ENCODE data around the gene GRID1. TPM values are rescaled to one million over a fixed set of nuclear protein-coding genes. Genes with fewer than 3 reads are reported as not detected.
"Not testable (repeated sequence)": the region's sequence is repeated elsewhere in the genome, so short reads cannot be mapped to it uniquely, and the experiment has no call there.

Gene GRID1
- total RNA-seq, 1 donor from 2014 or later, result 0.22 TPM

DNA sequence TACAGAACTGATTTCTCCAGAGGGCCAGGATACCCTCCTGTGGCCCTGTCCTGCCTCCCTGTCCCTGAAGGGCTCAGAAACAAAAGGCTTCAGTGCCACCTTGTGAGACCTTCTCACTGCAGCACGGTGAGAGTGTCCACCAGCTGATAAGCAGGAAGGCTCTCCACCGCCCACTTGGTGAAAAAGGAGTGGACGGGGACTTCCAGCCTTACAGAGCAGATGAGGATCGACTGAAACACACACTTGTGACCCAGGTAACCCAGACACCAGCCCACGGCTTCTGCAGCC is 330.1 kb downstream of the GRID1 start:
- peaks cover 4% of the 10 kb centered on the region for H3K9me3 Mint-ChIP-seq (ENCODE audit: low read depth)
- H3K4me1 Mint-ChIP-seq (ENCODE audit: low read depth), result no peaks in the 10 kb centered on the region
- no peak for TF ChIP-seq CTCF (IDR thresholded peaks at IDR 0.05; ENCODE audit: unreplicated experiment)
- no peak for DNase-seq (ENCODE audit: low spot score, unreplicated experiment)
- H3K27me3 Mint-ChIP-seq, result no peaks in the 10 kb centered on the region
- no peak overlapping the region for H3K27ac Mint-ChIP-seq
- H3K4me3 Mint-ChIP-seq (ENCODE audit: low read depth), result no peak overlapping the region
- H3K36me3 Mint-ChIP-seq (ENCODE audit: insufficient read depth), result peaks cover 1% of the 10 kb centered on the region

DNA sequence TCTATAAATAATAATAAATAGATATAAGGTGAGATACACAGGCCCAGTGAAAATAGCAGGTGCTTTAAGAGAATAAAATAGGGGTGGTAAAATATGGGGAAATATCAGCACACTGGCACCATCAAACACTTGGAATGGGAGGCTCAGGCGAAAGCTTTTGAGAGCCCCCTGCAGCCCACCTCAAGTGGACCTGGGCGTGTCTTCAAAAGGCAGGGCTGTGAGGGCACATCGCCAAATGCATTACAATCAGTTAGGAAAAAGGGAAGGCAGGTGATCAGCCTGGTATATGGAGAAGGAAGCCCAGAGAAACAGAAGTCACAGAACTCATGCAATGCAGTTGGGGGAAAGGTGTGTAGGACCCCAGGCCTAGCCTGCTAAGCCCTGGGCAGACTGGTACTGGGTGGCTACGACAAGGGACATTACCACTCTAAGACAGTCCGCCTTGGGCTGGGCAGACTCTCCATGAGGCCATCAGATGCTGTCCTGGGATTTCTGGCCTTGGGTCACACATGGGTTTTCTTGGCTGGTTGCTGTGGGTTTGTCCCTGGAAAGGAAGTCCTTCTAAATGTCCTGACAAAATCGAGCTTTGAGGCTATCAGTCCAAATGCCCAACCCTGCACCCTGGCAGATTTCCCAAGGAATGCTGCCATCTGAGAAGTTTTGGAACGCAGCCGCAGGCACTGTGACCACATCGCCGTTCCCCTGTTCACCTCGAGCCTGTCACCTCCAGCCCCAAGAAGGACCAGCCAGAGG is 330.6 kb downstream of the GRID1 start:
- TF ChIP-seq CTCF (IDR thresholded peaks at IDR 0.05; ENCODE audit: unreplicated experiment), result no peak
- no peak for DNase-seq (ENCODE audit: low spot score, unreplicated experiment)
- Mint-ChIP-seq H3K27ac (no peak overlapping the region), H3K4me1 (ENCODE audit: low read depth) (no peaks in the 10 kb centered on the region), H3K36me3 (ENCODE audit: insufficient read depth) (peaks cover 2% of the 10 kb centered on the region), H3K9me3 (ENCODE audit: low read depth) (peaks cover 10% of the 10 kb centered on the region), H3K27me3 (no peaks in the 10 kb centered on the region), H3K4me3 (ENCODE audit: low read depth) (no peak overlapping the region)

DNA sequence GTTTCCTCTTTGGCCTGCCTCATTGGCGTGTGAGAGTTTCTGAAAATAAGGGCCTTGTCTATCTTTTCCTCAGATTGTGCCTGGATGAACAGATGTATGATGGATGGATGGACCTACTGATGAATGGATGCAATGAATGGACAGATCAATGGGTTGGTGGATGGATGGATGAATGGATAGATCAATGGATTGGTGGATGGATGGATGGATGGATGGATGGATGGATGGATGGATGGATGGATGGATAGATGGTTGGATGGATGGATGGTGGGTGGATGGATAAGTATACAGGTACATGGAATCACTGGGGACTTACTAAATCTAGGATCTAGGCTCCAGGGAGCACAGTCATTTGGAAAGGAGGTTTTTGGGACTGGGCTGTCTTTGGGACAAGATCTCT is 331.9 kb downstream of the GRID1 start:
- TF ChIP-seq CTCF (IDR thresholded peaks at IDR 0.05; ENCODE audit: unreplicated experiment), result no peak
- H3K4me1 Mint-ChIP-seq (ENCODE audit: low read depth), result no peaks in the 10 kb centered on the region
- H3K9me3 Mint-ChIP-seq (ENCODE audit: low read depth), result peaks cover 16% of the 10 kb centered on the region
- H3K4me3 Mint-ChIP-seq (ENCODE audit: low read depth), result no peak overlapping the region
- H3K27ac Mint-ChIP-seq, result no peak overlapping the region
- H3K27me3 Mint-ChIP-seq, result no peaks in the 10 kb centered on the region
- no peak for DNase-seq (ENCODE audit: low spot score, unreplicated experiment)
- H3K36me3 Mint-ChIP-seq (ENCODE audit: insufficient read depth), result peaks cover 2% of the 10 kb centered on the region

GRCh38 chr10:86033581-86033980 is 333.0 kb downstream of the GRID1 start:
- Mint-ChIP-seq H3K4me1 (ENCODE audit: low read depth) (no peaks in the 10 kb centered on the region), H3K27ac (no peak overlapping the region), H3K9me3 (ENCODE audit: low read depth) (peaks cover 23% of the 10 kb centered on the region), H3K4me3 (ENCODE audit: low read depth) (no peak overlapping the region), H3K36me3 (ENCODE audit: insufficient read depth) (peaks cover 2% of the 10 kb centered on the region), H3K27me3 (no peaks in the 10 kb centered on the region)
- TF ChIP-seq CTCF (IDR thresholded peaks at IDR 0.05; ENCODE audit: unreplicated experiment), result no peak
- DNase-seq (ENCODE audit: low spot score, unreplicated experiment), result no peak

DNA sequence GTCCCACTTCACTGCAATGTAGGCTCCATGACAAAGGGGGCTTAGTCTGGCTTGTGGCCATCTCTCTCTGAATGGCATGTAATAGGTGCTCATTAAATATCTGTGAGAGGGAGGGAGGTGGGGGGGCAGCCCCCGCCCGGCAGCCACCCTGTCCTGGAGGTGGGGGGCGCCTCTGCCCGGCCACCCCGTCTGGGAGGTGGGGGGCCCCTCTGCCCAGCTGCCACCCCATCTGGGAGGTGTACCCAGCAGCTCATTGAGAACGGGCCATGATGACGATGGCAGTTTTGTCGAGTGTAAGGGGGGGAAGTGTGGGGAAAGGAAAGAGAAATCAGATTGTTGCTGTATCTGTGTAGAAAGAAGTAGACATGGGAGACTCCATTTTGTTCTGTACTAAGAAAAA is 334.5 kb downstream of the GRID1 start:
- not testable (repeated sequence) for H3K27me3 Mint-ChIP-seq; H3K4me1 Mint-ChIP-seq (ENCODE audit: low read depth); H3K27ac Mint-ChIP-seq; H3K4me3 Mint-ChIP-seq (ENCODE audit: low read depth); DNase-seq (ENCODE audit: low spot score, unreplicated experiment); H3K36me3 Mint-ChIP-seq (ENCODE audit: insufficient read depth)
- peaks cover 27% of the 10 kb centered on the region for H3K9me3 Mint-ChIP-seq (ENCODE audit: low read depth)

DNA sequence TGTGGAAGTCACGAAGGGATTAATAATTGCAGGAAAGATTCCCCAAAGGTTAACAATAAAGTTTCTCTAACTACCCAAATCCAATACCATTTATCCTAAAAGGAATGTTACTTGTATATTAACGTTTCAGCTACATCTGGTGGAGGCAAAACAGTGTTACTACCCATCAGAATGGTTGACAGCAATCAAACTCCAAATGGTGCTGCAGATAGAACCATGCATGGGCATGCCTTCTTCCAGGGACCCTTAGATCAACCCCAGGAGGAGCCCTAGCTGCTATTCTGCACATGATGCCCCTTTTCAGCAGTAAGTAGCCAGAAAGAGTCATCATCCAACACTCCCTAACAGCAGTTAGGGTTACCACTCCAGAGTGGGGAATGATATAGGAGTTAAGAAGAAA is 336.3 kb downstream of the GRID1 start:
- H3K4me3 Mint-ChIP-seq (ENCODE audit: low read depth), result no peak overlapping the region
- TF ChIP-seq CTCF (IDR thresholded peaks at IDR 0.05; ENCODE audit: unreplicated experiment), result no peak
- H3K9me3 Mint-ChIP-seq (ENCODE audit: low read depth), result peaks cover 27% of the 10 kb centered on the region
- no peaks in the 10 kb centered on the region for H3K4me1 Mint-ChIP-seq (ENCODE audit: low read depth)
- H3K27me3 Mint-ChIP-seq, result no peaks in the 10 kb centered on the region
- H3K36me3 Mint-ChIP-seq (ENCODE audit: insufficient read depth), result peaks cover 2% of the 10 kb centered on the region
- H3K27ac Mint-ChIP-seq, result no peak overlapping the region
- DNase-seq (ENCODE audit: low spot score, unreplicated experiment), result no peak

Measured in progenitor cell of endocrine pancreas (in vitro differentiated cells).